Prostate gland (tissue), 2 donors: ENCODE results near the gene PAQR8. TPM values are rescaled to one million over a fixed set of nuclear protein-coding genes. Genes with fewer than 3 reads are reported as not detected.

Source experiments
- DNase-seq: peaks from one replicate; pipeline ENCODE4 v3.0.0-alpha.2; 2019; ENCODE audit warnings: low spot score
- H3K27ac ChIP-seq, 2 donors: fragments of 200-600 bp; sonication (generic); 2 replicates each; pipeline ENCODE4 v1.5.1; 2017 to 2019
- H3K27me3 ChIP-seq: fragments of 200-600 bp; sonication (generic); replicated peaks from 2 replicates; pipeline ENCODE4 v1.5.1; 2019; ENCODE audit not compliant: insufficient read depth
- H3K36me3 ChIP-seq, 2 donors: fragments of 200-600 bp; sonication (generic); 1 replicate in 1 of 2; 2 replicates in 1 of 2; pipeline versions ENCODE4 v1.5.1 to v1.8.1; 2017 to 2019
- H3K4me1 ChIP-seq: fragments of 200-600 bp; sonication (generic); replicated peaks from 2 replicates; pipeline ENCODE4 v1.5.1; 2019
- H3K4me3 ChIP-seq, 2 donors: fragments of 200-600 bp; sonication (generic); 2 replicates each; pipeline ENCODE4 v1.5.1; 2017 to 2019
- H3K9me3 ChIP-seq: fragments of 200-600 bp; sonication (generic); 2 replicates; pipeline ENCODE4 v1.5.1; 2017
- CTCF ChIP-seq, 4 experiments: fragments of 200-600 bp in 2 of 4; fragments of 450-650 bp in 2 of 4; sonication (generic) in 2 of 4; IDR thresholded peaks; 1 replicate in 3 of 4; 2 replicates in 1 of 4; pipeline ENCODE4 v1.5.1; 2016 to 2019; ENCODE audit warnings: antibody characterized with exemption in 4 of 4, mild to moderate bottlenecking in 2 of 4, moderate library complexity in 2 of 4
- POLR2A ChIP-seq: fragments of 450-650 bp; IDR thresholded peaks from one replicate; pipeline ENCODE4 v1.6.1; 2016; ENCODE audit warnings: antibody characterized with exemption, mild to moderate bottlenecking
- POLR2AphosphoS5 ChIP-seq: sonication (generic); formaldehyde crosslinking; IDR thresholded peaks from one replicate; pipeline ENCODE4 v1.6.1; 2017; ENCODE audit warnings: antibody characterized with exemption
- WGBS: methylation state at CpG from one replicate; pipeline ENCODE4 v1.1.5; 2018; 5-methylcytosine and 5-hydroxymethylcytosine counted together
- intact Hi-C: fragments of 100-400 bp; cut with DNase I; formaldehyde crosslinking; loops from one replicate; pipeline ENCODE4 v1.14.2; 2022
- total RNA-seq, 2 donors: library from RNA; depleted of rRNA; stranded (reverse); fragments of >200 nt; gene quantifications; one replicate each; pipeline ENCODE4 v1.1.0, GENCODE V29; 2016

Gene PAQR8
- total RNA-seq, 2 donors from 2014 or later, result 9.9 to 15.8 TPM

DNA sequence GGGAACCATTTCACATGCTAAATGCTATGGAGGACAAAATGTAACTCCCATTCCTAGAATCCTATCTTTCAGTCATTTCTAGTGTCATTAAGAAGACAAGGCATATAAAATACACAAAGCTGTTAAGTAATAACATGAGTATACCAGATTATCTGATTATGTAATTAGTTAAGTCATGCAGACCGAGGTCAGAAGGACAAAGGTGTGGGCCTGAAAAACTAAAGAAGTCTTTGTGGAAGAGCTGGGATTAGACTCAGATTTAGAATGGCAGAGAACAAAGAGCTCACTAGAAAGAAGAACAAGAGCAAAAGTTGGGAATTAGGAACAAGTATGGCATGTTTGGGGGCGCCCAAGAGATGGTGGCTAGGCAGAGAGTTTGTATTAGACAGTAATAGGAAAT lies 95.1 kb downstream of the PAQR8 start:
- TF ChIP-seq POLR2A, result no peak
- no peak for TF ChIP-seq CTCF (IDR thresholded peaks at IDR 0.05)
- TF ChIP-seq POLR2AphosphoS5, result no peak
- H3K27ac ChIP-seq, result no peak overlapping the region
- WGBS, result 98% methylated on average over 2 of the region's 2 CpGs
- DNase-seq, result no peak
- H3K27me3 ChIP-seq, result no peaks in the 10 kb centered on the region
- H3K4me3 ChIP-seq, result no peak overlapping the region
- H3K9me3 ChIP-seq, result no peaks in the 10 kb centered on the region
- intact Hi-C loops, result no loop called here
- no peaks in the 10 kb centered on the region for H3K4me1 ChIP-seq
- H3K36me3 ChIP-seq, result no peaks in the 10 kb centered on the region

Other genes with a start within 250 kb of the PAQR8 start
- gene IL17A, start 175.8 kb upstream of the PAQR8 start, total RNA-seq, result not detected
- not detected for gene IL17F, start 117.7 kb upstream of the PAQR8 start, total RNA-seq
- 10 to 100 TPM; 33.6 to 51.1 TPM for gene MCM3, start 77.4 kb upstream of the PAQR8 start, total RNA-seq
- 10 to 100 TPM; 19.4 to 23.5 TPM for gene EFHC1, start 58.2 kb downstream of the PAQR8 start, total RNA-seq
- 10 to 100 TPM in 1 of 2 donors, 1 to 10 TPM in 1; 7.2 to 22.4 TPM for gene TRAM2, start 214.9 kb downstream of the PAQR8 start, total RNA-seq